ENCODE data around the gene ARHGEF19.

DNA sequence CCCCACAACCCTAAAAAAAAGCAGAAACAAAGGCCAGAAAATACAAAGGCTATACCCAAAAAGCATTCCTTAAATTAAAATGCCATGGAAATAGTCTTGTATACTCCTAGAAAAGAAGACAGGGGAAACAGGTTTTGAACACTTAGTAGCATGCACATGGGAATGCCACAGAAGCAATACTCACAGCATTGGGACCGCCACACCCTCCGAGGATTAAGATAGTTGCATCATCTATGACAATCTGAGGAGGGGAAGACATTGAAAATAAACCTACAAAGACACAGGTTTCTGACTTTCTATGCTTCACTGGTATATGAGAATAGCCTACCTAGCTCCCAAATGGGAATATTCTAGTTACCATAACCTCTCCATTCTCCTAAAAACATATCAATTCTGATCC, 40.5 kb upstream of the ARHGEF19 start:
- TF ChIP-seq RFX5 (IDR thresholded peaks at IDR 0.05; ENCODE audit: low read depth, low read length) = no peak
- no peak for TF ChIP-seq SIN3A (IDR thresholded peaks at IDR 0.05; ENCODE audit: low read depth, low read length)
- TF ChIP-seq JUNB (IDR thresholded peaks at IDR 0.05) = no peak
- TF ChIP-seq, protein P1, sequence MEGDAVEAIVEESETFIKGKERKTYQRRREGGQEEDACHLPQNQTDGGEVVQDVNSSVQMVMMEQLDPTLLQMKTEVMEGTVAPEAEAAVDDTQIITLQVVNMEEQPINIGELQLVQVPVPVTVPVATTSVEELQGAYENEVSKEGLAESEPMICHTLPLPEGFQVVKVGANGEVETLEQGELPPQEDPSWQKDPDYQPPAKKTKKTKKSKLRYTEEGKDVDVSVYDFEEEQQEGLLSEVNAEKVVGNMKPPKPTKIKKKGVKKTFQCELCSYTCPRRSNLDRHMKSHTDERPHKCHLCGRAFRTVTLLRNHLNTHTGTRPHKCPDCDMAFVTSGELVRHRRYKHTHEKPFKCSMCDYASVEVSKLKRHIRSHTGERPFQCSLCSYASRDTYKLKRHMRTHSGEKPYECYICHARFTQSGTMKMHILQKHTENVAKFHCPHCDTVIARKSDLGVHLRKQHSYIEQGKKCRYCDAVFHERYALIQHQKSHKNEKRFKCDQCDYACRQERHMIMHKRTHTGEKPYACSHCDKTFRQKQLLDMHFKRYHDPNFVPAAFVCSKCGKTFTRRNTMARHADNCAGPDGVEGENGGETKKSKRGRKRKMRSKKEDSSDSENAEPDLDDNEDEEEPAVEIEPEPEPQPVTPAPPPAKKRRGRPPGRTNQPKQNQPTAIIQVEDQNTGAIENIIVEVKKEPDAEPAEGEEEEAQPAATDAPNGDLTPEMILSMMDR (IDR thresholded peaks at IDR 0.05 in 2 of 3, conservative IDR thresholded peaks at IDR 0.05 in 1 of 3; ENCODE audit: control insufficient read depth in 2 of 3, extremely low read depth in 1 of 3, insufficient read depth in 1 of 3, low read depth in 3 of 3, low read length in 3 of 3) = no peak
- no peak for TF ChIP-seq POLR2A (IDR thresholded peaks at IDR 0.05; ENCODE audit: low read depth, low read length)
- TF ChIP-seq, protein P2, sequence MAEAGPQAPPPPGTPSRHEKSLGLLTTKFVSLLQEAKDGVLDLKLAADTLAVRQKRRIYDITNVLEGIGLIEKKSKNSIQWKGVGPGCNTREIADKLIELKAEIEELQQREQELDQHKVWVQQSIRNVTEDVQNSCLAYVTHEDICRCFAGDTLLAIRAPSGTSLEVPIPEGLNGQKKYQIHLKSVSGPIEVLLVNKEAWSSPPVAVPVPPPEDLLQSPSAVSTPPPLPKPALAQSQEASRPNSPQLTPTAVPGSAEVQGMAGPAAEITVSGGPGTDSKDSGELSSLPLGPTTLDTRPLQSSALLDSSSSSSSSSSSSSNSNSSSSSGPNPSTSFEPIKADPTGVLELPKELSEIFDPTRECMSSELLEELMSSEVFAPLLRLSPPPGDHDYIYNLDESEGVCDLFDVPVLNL (IDR thresholded peaks at IDR 0.05; ENCODE audit: low read depth, low read length) = no peak
- no peak for TF ChIP-seq CEBPB (IDR thresholded peaks at IDR 0.05; ENCODE audit: borderline replicate concordance in 1 of 2, low read depth in 2 of 2, low read length in 2 of 2)
- no peak for TF ChIP-seq EGR1 (IDR thresholded peaks at IDR 0.05; ENCODE audit: borderline replicate concordance in 1 of 2, low read depth in 2 of 2, low read length in 2 of 2)
- TF ChIP-seq EZH2 (IDR thresholded peaks at IDR 0.05; ENCODE audit: borderline replicate concordance, control insufficient read depth, low read depth, low read length) = no peak
- TF ChIP-seq ZNF274 (IDR thresholded peaks at IDR 0.05; ENCODE audit: insufficient read depth, insufficient read length) = no peak
- TF ChIP-seq, protein P3, sequence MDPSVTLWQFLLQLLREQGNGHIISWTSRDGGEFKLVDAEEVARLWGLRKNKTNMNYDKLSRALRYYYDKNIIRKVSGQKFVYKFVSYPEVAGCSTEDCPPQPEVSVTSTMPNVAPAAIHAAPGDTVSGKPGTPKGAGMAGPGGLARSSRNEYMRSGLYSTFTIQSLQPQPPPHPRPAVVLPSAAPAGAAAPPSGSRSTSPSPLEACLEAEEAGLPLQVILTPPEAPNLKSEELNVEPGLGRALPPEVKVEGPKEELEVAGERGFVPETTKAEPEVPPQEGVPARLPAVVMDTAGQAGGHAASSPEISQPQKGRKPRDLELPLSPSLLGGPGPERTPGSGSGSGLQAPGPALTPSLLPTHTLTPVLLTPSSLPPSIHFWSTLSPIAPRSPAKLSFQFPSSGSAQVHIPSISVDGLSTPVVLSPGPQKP (IDR thresholded peaks at IDR 0.05; ENCODE audit: low read depth, low read length) = no peak
- TF ChIP-seq BMI1 (IDR thresholded peaks at IDR 0.05; ENCODE audit: borderline replicate concordance) = no peak
- TF ChIP-seq WRNIP1 (IDR thresholded peaks at IDR 0.05; ENCODE audit: borderline replicate concordance, low read depth, low read length) = no peak
- no peak for TF ChIP-seq EP300 (IDR thresholded peaks at IDR 0.05; ENCODE audit: borderline replicate concordance in 1 of 2, control insufficient read depth in 1 of 2, low read depth in 2 of 2, low read length in 2 of 2)

Measured in GM12878 (cell line).